C4-2B (cell line): Measurements from ENCODE around the gene LRFN5.

Experiments used
- CTCF ChIP-seq: fragments of 450-650 bp; conservative IDR thresholded peaks from 2 replicates; pipeline ENCODE4 v1.5.1; 2017; ENCODE audit warnings: mild to moderate bottlenecking
- ZFX ChIP-seq: fragments of 450-650 bp; IDR thresholded peaks from 2 replicates; pipeline ENCODE4 v1.6.1; 2017

- TF ChIP-seq CTCF (no peak), ZFX (no peak)
Observed at GRCh38 chr14:41875116-41875515, 268.4 kb downstream of the LRFN5 start.
